K562 (cell line): ENCODE measurements around the gene RNF166. TPM values are rescaled to one million over a fixed set of nuclear protein-coding genes. Genes with fewer than 3 reads are reported as not detected.
A peak's percentile ranks its signal among the peaks of the same experiment; 100 is the strongest.

Experiments used
- ATAC-seq: fragments of 200-7000 bp; cut with Tn5 transposase; 3 replicates; pipeline ENCODE4 v1.9.1; 2020; ENCODE audit warnings: moderate library complexity
- BruUV-seq: library from RNA; stranded (reverse); fragments of 400-500 nt; replicated peaks from 2 replicates; lab custom pipeline; 2021; lab: Mats Ljungman, UMichigan
- CTCF ChIA-PET: fragments of 300-600 bp; formaldehyde crosslinking; extraction: SDS; loops from one replicate; lab custom pipeline; 2021; ENCODE audit warnings: low intra/inter-chr PET ratio; lab: Yijun Ruan, JAX
- POLR2A ChIA-PET: fragments of 300-600, 350-650 bp; sonication (Branson Sonifier 250); formaldehyde crosslinking; extraction: SDS; loops from one replicate; lab custom pipeline; 2021; ENCODE audit warnings: antibody characterized with exemption, inconsistent platforms; lab: Yijun Ruan, JAX
- DNase-seq, 4 experiments: peaks; one replicate each; pipeline versions ENCODE4 v3.0.0 to v3.0.0-alpha.2; 2011 to 2018; ENCODE audit warnings: low spot score in 3 of 4, mixed read lengths in 3 of 4; ENCODE audit errors: extremely low read depth in 1 of 4
- FAIRE-seq: peaks from 2 replicates; lab custom pipeline; 2011; peaks lifted over from hg19 to GRCh38; lab: Jason Lieb, UNC
- H2AFZ ChIP-seq: 2 replicates; pipeline ENCODE4 v1.6.0; 2011; ENCODE audit warnings: low read depth, low read length, control low read depth, inconsistent platforms
- H3K27ac ChIP-seq: fragments of 200-600 bp; 3 replicates; pipeline ENCODE4 v1.8.0; 2011; ENCODE audit warnings: low read depth, mild to moderate bottlenecking, control low read depth, inconsistent platforms, low read length, moderate library complexity, mixed read lengths; ENCODE audit errors: extremely low read depth
- H3K27me3 ChIP-seq, 2 experiments: fragments of 300-600 bp in 1 of 2; 2 replicates in 1 of 2; 3 replicates in 1 of 2; pipeline versions ENCODE4 v1.6.0 to v1.8.0; 2011; ENCODE audit warnings: inconsistent platforms in 2 of 2, low read length in 2 of 2, mild to moderate bottlenecking in 1 of 2, mixed read lengths in 1 of 2, moderate library complexity in 1 of 2; ENCODE audit not compliant: control insufficient read depth in 2 of 2, insufficient read depth in 2 of 2
- H3K36me3 ChIP-seq: fragments of 300-600 bp; 3 replicates; pipeline ENCODE4 v1.8.0; 2011; ENCODE audit warnings: mild to moderate bottlenecking, low read length, inconsistent platforms; ENCODE audit not compliant: control insufficient read depth, insufficient read depth
- H3K4me1 ChIP-seq, 2 experiments: fragments of 200-600 bp in 1 of 2; replicated peaks in 1 of 2; 2 replicates in 1 of 2; 3 replicates in 1 of 2; pipeline versions ENCODE4 v1.5.1 to v1.8.0; 2011; ENCODE audit warnings: inconsistent platforms in 2 of 2, low read length in 2 of 2, mild to moderate bottlenecking in 1 of 2, mixed read lengths in 1 of 2, moderate library complexity in 1 of 2; ENCODE audit not compliant: control insufficient read depth in 2 of 2, insufficient read depth in 2 of 2
- H3K4me2 ChIP-seq: 2 replicates; pipeline ENCODE4 v1.6.1; 2011; ENCODE audit warnings: low read length, control low read depth, inconsistent platforms, mixed read lengths; ENCODE audit not compliant: insufficient read depth
- H3K4me3 ChIP-seq: fragments of 200-600 bp; sonication (generic), shearing (Covaris generic); 2 replicates; pipeline ENCODE4 v1.5.1; 2016; ENCODE audit warnings: control low read depth, inconsistent platforms
- H3K79me2 ChIP-seq: fragments of 200-600 bp; 3 replicates; pipeline ENCODE4 v1.8.0; 2011; ENCODE audit warnings: low read length, inconsistent platforms; ENCODE audit not compliant: control insufficient read depth, insufficient read depth
- H3K9ac ChIP-seq, 2 experiments: 2 replicates each; pipeline versions ENCODE4 v1.6.0 to v1.6.1; 2011; ENCODE audit warnings: low read depth in 2 of 2, low read length in 2 of 2, control low read depth in 1 of 2, inconsistent platforms in 1 of 2, mild to moderate bottlenecking in 1 of 2, mixed read lengths in 1 of 2; ENCODE audit not compliant: insufficient read depth in 1 of 2
- H3K9me1 ChIP-seq: one replicate; pipeline ENCODE4 v1.6.0; 2011; ENCODE audit warnings: inconsistent platforms, mild to moderate bottlenecking, low read length, moderate library complexity; ENCODE audit not compliant: control insufficient read depth, insufficient read depth
- H3K9me3 ChIP-seq: replicated peaks from 2 replicates; pipeline ENCODE4 v1.5.1; 2011; ENCODE audit warnings: low read depth, low read length, inconsistent platforms; ENCODE audit not compliant: control insufficient read depth, insufficient read depth
- H4K20me1 ChIP-seq: replicated peaks from 2 replicates; pipeline ENCODE4 v1.6.1; 2011; ENCODE audit warnings: low read length, inconsistent platforms, mixed read lengths; ENCODE audit not compliant: control insufficient read depth, insufficient read depth
- ARID2 ChIP-seq: fragments of 450-650 bp; IDR thresholded peaks from 2 replicates; pipeline ENCODE4 v1.6.1; 2017; ENCODE audit warnings: antibody characterized with exemption, mild to moderate bottlenecking
- BRD9 ChIP-seq: fragments of 450-650 bp; IDR thresholded peaks from 2 replicates; pipeline ENCODE4 v1.6.1; 2018; ENCODE audit warnings: low read depth; ENCODE audit not compliant: partially characterized antibody
- CCNT2 ChIP-seq: IDR thresholded peaks from 2 replicates; pipeline ENCODE4 v1.6.1; 2011; ENCODE audit warnings: borderline replicate concordance, low read depth, mild to moderate bottlenecking, moderate library complexity, mixed read lengths, low read length; ENCODE audit not compliant: insufficient read length; ENCODE audit errors: extremely low read depth
- EGR1 ChIP-seq: fragments of 450-650 bp; conservative IDR thresholded peaks from 2 replicates; pipeline ENCODE4 v1.6.1; 2017; ENCODE audit warnings: mild to moderate bottlenecking
- NFIC ChIP-seq: fragments of 450-650 bp; IDR thresholded peaks from 2 replicates; pipeline ENCODE4 v1.6.1; 2017; ENCODE audit warnings: mild to moderate bottlenecking, inconsistent platforms
- PCBP1 ChIP-seq: fragments of 200-400 bp; formaldehyde crosslinking; IDR thresholded peaks from 2 replicates; pipeline ENCODE4 v1.6.1; 2018; ENCODE audit warnings: mild to moderate bottlenecking, low read depth, low read length; ENCODE audit not compliant: poor library complexity, severe bottlenecking
- SAFB ChIP-seq: fragments of 200-400 bp; formaldehyde crosslinking; IDR thresholded peaks from 2 replicates; pipeline ENCODE4 v1.6.1; 2017; ENCODE audit warnings: low read depth, low read length, borderline replicate concordance
- SUPT5H ChIP-seq: fragments of 450-650 bp; IDR thresholded peaks from 2 replicates; pipeline ENCODE4 v1.6.1; 2016
- ZNF57 ChIP-seq: fragments of 450-650 bp; formaldehyde crosslinking; IDR thresholded peaks from 2 replicates; pipeline ENCODE4 v1.4.0; 2020; ENCODE audit warnings: mild to moderate bottlenecking, moderate library complexity
- WGBS: fragments of 100-300 bp; shearing (Covaris generic); methylation state at CpG from one replicate; pipeline ENCODE4 v1.1.6; 2016; ENCODE audit warnings: low coverage, mixed read lengths; ENCODE audit not compliant: insufficient coverage; ENCODE audit errors: missing lambda C conversion rate; 5-methylcytosine and 5-hydroxymethylcytosine counted together
- in situ Hi-C: fragments of 300-500 bp; cut with MboI; formaldehyde crosslinking; loops from 4 replicates; pipeline ENCODE4 v1.15.0; 2018; ENCODE audit warnings: inconsistent platforms, mixed read lengths
- intact Hi-C: fragments of 100-400 bp; cut with micrococcal nuclease; formaldehyde crosslinking; loops from 2 replicates; pipeline ENCODE4 v1.14.2; 2022
- polyA plus RNA-seq, 8 experiments: library from polyadenylated mRNA; depleted of rRNA in 4 of 8; stranded (reverse) in 5 of 8; unstranded in 3 of 8; fragments of >200 nt; fragmentation: Nextera tagmentation in 2 of 8; fragmentation: Illumina TruSeq in 1 of 8; extraction: Ambion mirVana in 2 of 8; extraction: Trizol in 1 of 8; gene quantifications; 2 replicates each; pipeline versions ENCODE4 v1.2.1 to v1.2.3, GENCODE V29; 2011 to 2014; ENCODE audit warnings: inconsistent platforms in 1 of 8, missing spikeins in 1 of 8
- total RNA-seq, 7 experiments: library from RNA; depleted of rRNA in 6 of 7; stranded (reverse); fragments of >200 nt in 6 of 7; fragmentation: Illumina TruSeq in 2 of 7; extraction: Trizol in 2 of 7; gene quantifications; 2 replicates each; pipeline versions ENCODE4 v1.2.1 to v1.2.3, GENCODE V29; 2011 to 2021; ENCODE audit warnings: low replicate concordance in 1 of 7
- TF ChIP-seq, protein P1 (sequence below): fragments of 450-650 bp; IDR thresholded peaks from 2 replicates; pipeline ENCODE4 v1.6.1; 2018; ENCODE audit warnings: mild to moderate bottlenecking, low read depth; ENCODE audit not compliant: partially characterized antibody
- TF ChIP-seq, protein P2 (sequence below): sonication (generic); formaldehyde crosslinking; IDR thresholded peaks from 2 replicates; pipeline ENCODE4 v1.8.0; 2022; ENCODE audit warnings: mild to moderate bottlenecking, low read depth, missing genetic modification reagents

Gene RNF166
- total and polyA plus RNA-seq, 9 of the 15 experiments (the other 6 are each of a cell fraction or from before 2014, with no cell fraction given): 0.56 to 60.3 (median 19.5) TPM

DNA sequence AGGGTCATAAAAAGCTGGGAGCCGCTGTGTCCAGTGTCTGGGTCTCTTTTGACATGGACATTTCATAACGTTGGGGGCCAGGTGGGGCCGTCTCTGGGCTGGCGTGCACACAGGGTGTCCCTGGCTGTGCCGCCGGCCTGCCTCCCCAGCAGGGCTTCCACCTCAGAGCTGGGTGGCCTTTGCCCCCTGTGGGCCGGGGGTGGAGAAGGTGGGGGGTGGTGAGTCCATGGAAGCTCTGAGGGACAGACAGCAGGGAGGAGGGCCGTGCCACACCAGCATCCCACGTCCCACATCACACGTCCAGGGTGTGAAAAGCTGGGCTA lies 19.0 kb downstream of the RNF166 start:
- intact Hi-C loops (loop anchor here (2.0 to 5.0 kb wide), 3 partner anchors 24 to 85 kb away; partner anchors contain the start of gene MVD), in situ Hi-C loops (no loop called here)
- DNase-seq (peak in 1 of 4 experiments; percentile 57), FAIRE-seq (peak; percentile 60), ATAC-seq (no peak)
- H3K4me1 ChIP-seq: peaks cover 43 to 75% of the 10 kb centered on the region in 2 experiments
- peak overlapping the region; percentile 75 for H3K4me2 ChIP-seq
- POLR2A ChIA-PET: interaction anchor here (0.6 to 2.1 kb wide), 12 partner anchors 17 to 141 kb away, joined by 3 to 9 read pairs (median 4); partner anchors contain the start of gene ZC3H18
- TF ChIP-seq EGR1 (peak; percentile 30; the same call in 1 of the 2 replicates), SUPT5H (no peak), SAFB (no peak)
- no peaks in the 10 kb centered on the region; the same call in 2 of the 3 replicates for H3K79me2 ChIP-seq
- H2AFZ ChIP-seq: peak overlapping the region; percentile 88; the same call in 1 of the 2 replicates
- BruUV-seq: no TSS peak
- CTCF ChIA-PET: no interaction called here
- H3K9me1 ChIP-seq: no peaks in the 10 kb centered on the region
- H3K4me3 ChIP-seq: no peak overlapping the region
- peak overlapping the region; percentile 44; the same call in 1 of the 3 replicates for H3K27ac ChIP-seq
- H3K9ac ChIP-seq: peak overlapping the region; percentile 13 to 20; a peak in 1 of 4 replicates
- H3K36me3 ChIP-seq: no peaks in the 10 kb centered on the region
- 24% methylated on average over 10 of the region's 10 CpGs for WGBS
- no peaks in the 10 kb centered on the region for H3K9me3 ChIP-seq
- H4K20me1 ChIP-seq: no peaks in the 10 kb centered on the region; the same call in 1 of the 2 replicates
- H3K27me3 ChIP-seq: no peaks in the 10 kb centered on the region

DNA sequence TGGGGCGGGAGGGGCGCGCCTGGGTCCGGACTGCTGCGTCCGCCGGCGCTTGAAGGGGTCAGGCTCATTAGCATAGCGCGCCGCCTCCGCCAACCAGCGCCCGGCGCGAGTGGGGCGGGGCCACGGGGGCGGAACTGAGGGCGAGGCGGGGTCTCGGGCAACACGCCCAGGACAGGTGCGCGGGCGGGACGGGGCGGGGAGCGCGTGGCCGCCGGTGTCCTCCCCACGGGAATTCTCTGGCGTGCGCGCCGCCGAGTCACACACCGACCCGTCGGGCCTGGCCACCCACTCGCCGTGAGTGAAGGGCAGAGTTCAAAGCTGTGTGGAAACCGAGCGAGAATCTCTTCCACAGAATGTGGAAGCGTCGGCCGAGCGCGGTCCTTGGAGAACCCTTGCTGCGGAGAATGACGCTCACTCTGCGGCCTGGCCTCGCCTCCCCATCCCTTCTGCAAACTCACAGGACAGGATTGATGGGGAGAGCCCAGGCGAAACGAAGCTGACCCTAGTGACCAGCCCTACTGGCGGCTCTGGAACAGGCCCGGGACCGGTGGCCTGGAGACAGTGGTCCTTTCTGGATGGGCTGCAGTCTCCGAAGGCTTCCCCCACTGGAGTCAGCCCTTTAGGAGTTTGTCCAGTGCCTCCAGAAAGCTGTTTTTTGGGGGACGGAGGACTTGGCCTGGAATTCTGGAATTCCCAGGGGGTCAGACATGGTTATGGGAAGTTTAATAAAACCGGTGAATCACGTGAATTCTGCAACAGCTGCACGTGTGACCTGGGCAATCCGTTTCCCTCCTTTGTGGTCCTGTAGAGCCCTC lies 19.6 kb downstream of the RNF166 start, which contains the start of gene SNAI3:
Gene SNAI3, minus strand, starts transcription at position 69 of the 815 bp plus-strand sequence. CDS start 101 bp downstream, outside the sequence.
- Histone ChIP-seq H3K9me1 (no peaks in the 10 kb centered on the region), H3K79me2 (no peaks in the 10 kb centered on the region; the same call in 2 of the 3 replicates), H3K4me3 (peak within 1 kb of the TSS; percentile 60), H3K4me2 (peak within 1 kb of the TSS; percentile 75), H2AFZ (peak within 1 kb of the TSS; percentile 88), H4K20me1 (no peaks in the 10 kb centered on the region; the same call in 1 of the 2 replicates), H3K27me3 (no peaks in the 10 kb centered on the region), H3K36me3 (no peaks in the 10 kb centered on the region), H3K27ac (peak within 1 kb of the TSS; percentile 44; the same call in 2 of the 3 replicates), H3K4me1 (peaks cover 38 to 75% of the 10 kb centered on the region in 2 experiments), H3K9me3 (no peaks in the 10 kb centered on the region), H3K9ac (peak within 1 kb of the TSS; percentile 44 to 90; a peak in 3 of 4 replicates)
- DNase-seq (peak; percentile 97 to 98 (median 98)), ATAC-seq (peak; percentile 94), FAIRE-seq (peak; percentile 76)
- ChIA-PET CTCF (no interaction called here), POLR2A (interaction anchor here (0.6 to 2.1 kb wide), 11 partner anchors 17 to 141 kb away, joined by 3 to 9 read pairs (median 5); partner anchors contain the start of genes MVD and ZC3H18)
- 8% methylated on average over 26 of the region's 65 CpGs for WGBS
- in situ Hi-C loops (no loop called here), intact Hi-C loops (loop anchor here (2.0 to 5.0 kb wide), 3 partner anchors 24 to 86 kb away; partner anchors contain the start of gene MVD)
- TSS peak; percentile 99 for BruUV-seq
- TF ChIP-seq BRD9 (no peak), CCNT2 (peak; percentile 79), ARID2 (no peak), PCBP1 (no peak), ZNF57 (no peak), NFIC (peak; percentile 64)
- TF ChIP-seq, protein P1, sequence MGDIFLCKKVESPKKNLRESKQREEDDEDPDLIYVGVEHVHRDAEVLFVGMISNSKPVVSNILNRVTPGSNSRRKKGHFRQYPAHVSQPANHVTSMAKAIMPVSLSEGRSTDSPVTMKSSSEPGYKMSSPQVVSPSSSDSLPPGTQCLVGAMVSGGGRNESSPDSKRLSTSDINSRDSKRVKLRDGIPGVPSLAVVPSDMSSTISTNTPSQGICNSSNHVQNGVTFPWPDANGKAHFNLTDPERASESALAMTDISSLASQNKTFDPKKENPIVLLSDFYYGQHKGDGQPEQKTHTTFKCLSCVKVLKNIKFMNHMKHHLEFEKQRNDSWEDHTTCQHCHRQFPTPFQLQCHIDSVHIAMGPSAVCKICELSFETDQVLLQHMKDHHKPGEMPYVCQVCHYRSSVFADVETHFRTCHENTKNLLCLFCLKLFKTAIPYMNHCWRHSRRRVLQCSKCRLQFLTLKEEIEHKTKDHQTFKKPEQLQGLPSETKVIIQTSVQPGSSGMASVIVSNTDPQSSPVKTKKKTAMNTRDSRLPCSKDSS: no peak
- TF ChIP-seq, protein P2, sequence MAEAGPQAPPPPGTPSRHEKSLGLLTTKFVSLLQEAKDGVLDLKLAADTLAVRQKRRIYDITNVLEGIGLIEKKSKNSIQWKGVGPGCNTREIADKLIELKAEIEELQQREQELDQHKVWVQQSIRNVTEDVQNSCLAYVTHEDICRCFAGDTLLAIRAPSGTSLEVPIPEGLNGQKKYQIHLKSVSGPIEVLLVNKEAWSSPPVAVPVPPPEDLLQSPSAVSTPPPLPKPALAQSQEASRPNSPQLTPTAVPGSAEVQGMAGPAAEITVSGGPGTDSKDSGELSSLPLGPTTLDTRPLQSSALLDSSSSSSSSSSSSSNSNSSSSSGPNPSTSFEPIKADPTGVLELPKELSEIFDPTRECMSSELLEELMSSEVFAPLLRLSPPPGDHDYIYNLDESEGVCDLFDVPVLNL (CRISPR knock-in tag): no peak
